ENCODE results near the gene LEO1.

- TF ChIP-seq CTCF (IDR thresholded peaks at IDR 0.05; ENCODE audit: low read depth, low read length, missing input control) (no peak), MAX (IDR thresholded peaks at IDR 0.05) (no peak), ATF3 (IDR thresholded peaks at IDR 0.05) (no peak), RAD21 (IDR thresholded peaks at IDR 0.05) (no peak), RXRA (IDR thresholded peaks at IDR 0.05) (no peak), TAF1 (conservative IDR thresholded peaks at IDR 0.05) (no peak), ZBTB33 (IDR thresholded peaks at IDR 0.05) (no peak), SP1 (IDR thresholded peaks at IDR 0.05) (no peak), YY1 (IDR thresholded peaks at IDR 0.05) (no peak), GABPA (IDR thresholded peaks at IDR 0.05 in 1 of 2, conservative IDR thresholded peaks at IDR 0.05 in 1 of 2) (no peak), JUND (IDR thresholded peaks at IDR 0.05) (no peak), NR2F2 (IDR thresholded peaks at IDR 0.05) (no peak), EGR1 (IDR thresholded peaks at IDR 0.05; ENCODE audit: low read depth in 2 of 2) (no peak)
Measured at GRCh38 chr15:51932161-51932560, 39.4 kb downstream of the LEO1 start.

All from liver (tissue), 3 donors.